Thyroid gland (tissue), 4 donors: Measurements from ENCODE around the gene DUOXA1.

Experiments
- POLR2A ChIP-seq, 2 donors: fragments of 450-650 bp; IDR thresholded peaks; one replicate each; pipeline ENCODE4 v1.6.1; 2017; ENCODE audit warnings: antibody characterized with exemption in 2 of 2, mild to moderate bottlenecking in 2 of 2, moderate library complexity in 1 of 2
- TF ChIP-seq, protein P1 (sequence below), 6 experiments: fragments of 200-600 bp in 3 of 6; fragments of 450-650 bp in 3 of 6; sonication (generic) in 3 of 6; IDR thresholded peaks; one replicate each; pipeline ENCODE4 v1.5.1; 2016 to 2019; ENCODE audit warnings: antibody characterized with exemption in 6 of 6, mild to moderate bottlenecking in 2 of 6, inconsistent platforms in 1 of 6, moderate library complexity in 1 of 6

DNA sequence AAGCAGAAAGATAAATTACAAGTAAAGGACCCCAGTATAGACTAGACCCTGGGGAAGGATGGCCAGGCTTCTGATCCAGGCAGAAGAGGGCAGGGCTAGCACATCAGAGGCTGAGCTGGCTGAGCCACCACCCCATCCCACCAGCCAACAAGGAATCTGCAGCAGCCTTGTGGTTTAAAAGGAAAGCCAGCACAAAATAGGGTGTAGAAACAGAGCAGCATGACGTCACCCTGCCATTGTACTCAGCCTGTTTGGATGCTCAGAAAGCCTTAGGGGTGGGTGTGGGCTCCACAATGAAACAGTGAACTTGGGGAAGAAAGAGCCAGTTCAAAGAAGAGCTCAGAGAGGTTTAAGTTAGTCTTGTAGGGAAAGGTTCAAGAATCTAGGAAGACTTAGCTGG, 28.3 kb upstream of the DUOXA1 start:
- TF ChIP-seq, protein P1, sequence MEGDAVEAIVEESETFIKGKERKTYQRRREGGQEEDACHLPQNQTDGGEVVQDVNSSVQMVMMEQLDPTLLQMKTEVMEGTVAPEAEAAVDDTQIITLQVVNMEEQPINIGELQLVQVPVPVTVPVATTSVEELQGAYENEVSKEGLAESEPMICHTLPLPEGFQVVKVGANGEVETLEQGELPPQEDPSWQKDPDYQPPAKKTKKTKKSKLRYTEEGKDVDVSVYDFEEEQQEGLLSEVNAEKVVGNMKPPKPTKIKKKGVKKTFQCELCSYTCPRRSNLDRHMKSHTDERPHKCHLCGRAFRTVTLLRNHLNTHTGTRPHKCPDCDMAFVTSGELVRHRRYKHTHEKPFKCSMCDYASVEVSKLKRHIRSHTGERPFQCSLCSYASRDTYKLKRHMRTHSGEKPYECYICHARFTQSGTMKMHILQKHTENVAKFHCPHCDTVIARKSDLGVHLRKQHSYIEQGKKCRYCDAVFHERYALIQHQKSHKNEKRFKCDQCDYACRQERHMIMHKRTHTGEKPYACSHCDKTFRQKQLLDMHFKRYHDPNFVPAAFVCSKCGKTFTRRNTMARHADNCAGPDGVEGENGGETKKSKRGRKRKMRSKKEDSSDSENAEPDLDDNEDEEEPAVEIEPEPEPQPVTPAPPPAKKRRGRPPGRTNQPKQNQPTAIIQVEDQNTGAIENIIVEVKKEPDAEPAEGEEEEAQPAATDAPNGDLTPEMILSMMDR (IDR thresholded peaks at IDR 0.05), result no peak
- TF ChIP-seq POLR2A (IDR thresholded peaks at IDR 0.05), result no peak
